Endodermal cell (in vitro differentiated cells): ENCODE data around the gene SLC22A14. TPM values are rescaled to one million over a fixed set of nuclear protein-coding genes. Genes with fewer than 3 reads are reported as not detected.

ENCODE experiments used
- DNase-seq: peaks from one replicate; pipeline ENCODE4 v3.0.0-alpha.2; 2017
- H3K27ac ChIP-seq: 2 replicates; pipeline ENCODE4 v1.5.1; 2013; ENCODE audit warnings: mild to moderate bottlenecking, low read depth, low read length, moderate library complexity
- H3K27me3 ChIP-seq: 2 replicates; pipeline ENCODE4 v1.6.1; 2013; ENCODE audit warnings: mild to moderate bottlenecking, low read length, moderate library complexity; ENCODE audit not compliant: insufficient read depth, control insufficient read depth, poor library complexity, severe bottlenecking
- H3K36me3 ChIP-seq: 2 replicates; pipeline ENCODE4 v1.7.0; 2013; ENCODE audit warnings: mild to moderate bottlenecking, low read length, moderate library complexity; ENCODE audit not compliant: control insufficient read depth, insufficient read depth
- H3K4me1 ChIP-seq: one replicate; pipeline ENCODE4 v1.7.0; 2013; ENCODE audit warnings: low read length; ENCODE audit not compliant: control insufficient read depth, insufficient read depth
- H3K4me3 ChIP-seq: 2 replicates; pipeline ENCODE4 v1.5.1; 2013; ENCODE audit warnings: mild to moderate bottlenecking, low read length, moderate library complexity
- H3K9ac ChIP-seq: 2 replicates; pipeline ENCODE4 v1.6.1; 2013; ENCODE audit warnings: mild to moderate bottlenecking, low read length, moderate library complexity; ENCODE audit not compliant: poor library complexity, severe bottlenecking; ENCODE audit errors: extremely low read depth
- H3K9me3 ChIP-seq: 2 replicates; pipeline ENCODE4 v1.6.1; 2013; ENCODE audit warnings: mild to moderate bottlenecking, low read length, moderate library complexity; ENCODE audit not compliant: control insufficient read depth
- H3K27ac Mint-ChIP-seq: 2 replicates; pipeline ENCODE4 v1.8.0; 2020; ENCODE audit warnings: mixed read lengths
- H3K27me3 Mint-ChIP-seq: 2 replicates; pipeline ENCODE4 v1.8.0; 2021; ENCODE audit warnings: mild to moderate bottlenecking, mixed read lengths; ENCODE audit not compliant: insufficient read depth
- H3K36me3 Mint-ChIP-seq: 2 replicates; pipeline ENCODE4 v1.8.0; 2020; ENCODE audit warnings: low read depth, mixed read lengths
- H3K4me1 Mint-ChIP-seq: 2 replicates; pipeline ENCODE4 v1.8.0; 2020; ENCODE audit warnings: mixed read lengths
- H3K4me3 Mint-ChIP-seq: 2 replicates; pipeline ENCODE4 v1.8.0; 2020; ENCODE audit warnings: mild to moderate bottlenecking, moderate library complexity, mixed read lengths
- H3K9me3 Mint-ChIP-seq: 2 replicates; pipeline ENCODE4 v1.8.0; 2020; ENCODE audit warnings: mild to moderate bottlenecking, mixed read lengths
- WGBS, 2 experiments: methylation state at CpG; one replicate each; pipeline versions ENCODE4 v1.1.5 to v1.1.7; 2013; ENCODE audit warnings: missing lambda C conversion rate in 2 of 2, mixed read lengths in 1 of 2; ENCODE audit not compliant: insufficient coverage in 1 of 2, insufficient read length in 1 of 2; 5-methylcytosine and 5-hydroxymethylcytosine counted together
- total RNA-seq, 2 donors: library from RNA; stranded (reverse); fragmentation: NEBNext Ultra II Directional in 1 of 2; extraction: Animal tissue kit (Norgen Biotek cat#: 25700) in 1 of 2; gene quantifications; 2 replicates in 1 of 2; 3 replicates in 1 of 2; pipeline ENCODE4 v1.2.1, GENCODE V29; 2021
- TF ChIP-seq, protein P1 (sequence below): fragments of 200-600 bp; sonication (generic); conservative IDR thresholded peaks from 2 replicates; pipeline ENCODE4 v1.5.0; 2021; ENCODE audit warnings: antibody characterized with exemption, mild to moderate bottlenecking

The SLC22A14 gene
- total RNA-seq, 2 donors from 2014 or later, result 0.20 TPM; not detected in 1

DNA sequence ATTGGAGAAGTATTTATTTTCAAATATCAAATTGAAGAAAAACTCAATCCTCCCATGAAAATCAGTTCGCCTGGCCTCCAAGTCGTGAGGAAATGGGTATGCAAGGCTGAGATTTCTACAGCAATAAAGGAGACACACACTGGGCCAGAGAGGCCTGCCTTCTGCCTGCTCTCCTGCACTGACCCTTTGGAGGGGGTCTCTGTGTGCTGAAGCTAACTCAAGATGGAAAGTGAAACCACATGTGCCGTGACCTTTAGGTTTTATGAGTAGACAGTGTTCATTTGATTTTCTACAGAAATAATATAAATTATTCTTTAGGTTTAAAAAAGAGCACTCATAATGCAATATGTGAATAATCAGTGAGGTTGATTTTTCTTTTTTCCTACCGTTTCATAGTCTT lies 28.4 kb upstream of the SLC22A14 start:
- no peak for DNase-seq
- H3K4me3 ChIP-seq, result no peak overlapping the region
- H3K36me3 Mint-ChIP-seq, result peaks cover 33% of the 10 kb centered on the region
- H3K27me3 Mint-ChIP-seq, result no peaks in the 10 kb centered on the region
- TF ChIP-seq, protein P1, sequence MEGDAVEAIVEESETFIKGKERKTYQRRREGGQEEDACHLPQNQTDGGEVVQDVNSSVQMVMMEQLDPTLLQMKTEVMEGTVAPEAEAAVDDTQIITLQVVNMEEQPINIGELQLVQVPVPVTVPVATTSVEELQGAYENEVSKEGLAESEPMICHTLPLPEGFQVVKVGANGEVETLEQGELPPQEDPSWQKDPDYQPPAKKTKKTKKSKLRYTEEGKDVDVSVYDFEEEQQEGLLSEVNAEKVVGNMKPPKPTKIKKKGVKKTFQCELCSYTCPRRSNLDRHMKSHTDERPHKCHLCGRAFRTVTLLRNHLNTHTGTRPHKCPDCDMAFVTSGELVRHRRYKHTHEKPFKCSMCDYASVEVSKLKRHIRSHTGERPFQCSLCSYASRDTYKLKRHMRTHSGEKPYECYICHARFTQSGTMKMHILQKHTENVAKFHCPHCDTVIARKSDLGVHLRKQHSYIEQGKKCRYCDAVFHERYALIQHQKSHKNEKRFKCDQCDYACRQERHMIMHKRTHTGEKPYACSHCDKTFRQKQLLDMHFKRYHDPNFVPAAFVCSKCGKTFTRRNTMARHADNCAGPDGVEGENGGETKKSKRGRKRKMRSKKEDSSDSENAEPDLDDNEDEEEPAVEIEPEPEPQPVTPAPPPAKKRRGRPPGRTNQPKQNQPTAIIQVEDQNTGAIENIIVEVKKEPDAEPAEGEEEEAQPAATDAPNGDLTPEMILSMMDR, result no peak
- H3K4me1 Mint-ChIP-seq, result peaks cover 14% of the 10 kb centered on the region
- H3K27ac ChIP-seq, result no peak overlapping the region
- no peaks in the 10 kb centered on the region for H3K9me3 ChIP-seq
- H3K4me1 ChIP-seq, result no peaks in the 10 kb centered on the region
- H3K27ac Mint-ChIP-seq, result no peak overlapping the region
- WGBS, 2 experiments, result 95 to 100% methylated on average over 1 to 4 of the region's 4 CpGs
- no peaks in the 10 kb centered on the region for H3K9me3 Mint-ChIP-seq
- no peaks in the 10 kb centered on the region for H3K27me3 ChIP-seq
- no peak overlapping the region for H3K9ac ChIP-seq
- H3K36me3 ChIP-seq, result peaks cover 78% of the 10 kb centered on the region
- no peak overlapping the region for H3K4me3 Mint-ChIP-seq

- WGBS, 2 experiments, result 93 to 95% methylated on average over 2 of the region's 2 CpGs
- H3K27me3 ChIP-seq, result no peaks in the 10 kb centered on the region
These were observed 27.2 kb upstream of the SLC22A14 start for GRCh38 chr3:38254872-38255271.

GRCh38 chr3:38255627-38256026 lies 26.5 kb upstream of the SLC22A14 start:
- H3K4me3 Mint-ChIP-seq, result no peak overlapping the region
- no peak overlapping the region for H3K9ac ChIP-seq
- 89 to 100% methylated on average over 1 of the region's 1 CpG for WGBS, 2 experiments
- H3K27ac Mint-ChIP-seq, result no peak overlapping the region
- H3K27ac ChIP-seq, result no peak overlapping the region
- no peaks in the 10 kb centered on the region for H3K27me3 Mint-ChIP-seq
- no peaks in the 10 kb centered on the region for H3K4me1 ChIP-seq
- H3K4me3 ChIP-seq, result no peak overlapping the region
- no peaks in the 10 kb centered on the region for H3K9me3 Mint-ChIP-seq
- H3K36me3 Mint-ChIP-seq, result peaks cover 24% of the 10 kb centered on the region
- peaks cover 63% of the 10 kb centered on the region for H3K36me3 ChIP-seq
- H3K4me1 Mint-ChIP-seq, result peaks cover 14% of the 10 kb centered on the region
- no peaks in the 10 kb centered on the region for H3K9me3 ChIP-seq
- no peak for DNase-seq
- H3K27me3 ChIP-seq, result no peaks in the 10 kb centered on the region
- TF ChIP-seq, protein P1, result no peak

More at GRCh38 chr3:38254872-38255271, 27.2 kb upstream of the SLC22A14 start:
- H3K4me1 ChIP-seq, result no peaks in the 10 kb centered on the region
- no peak overlapping the region for H3K27ac ChIP-seq
- DNase-seq, result no peak
- H3K36me3 ChIP-seq, result peaks cover 66% of the 10 kb centered on the region
- Mint-ChIP-seq H3K36me3 (peaks cover 24% of the 10 kb centered on the region), H3K9me3 (no peaks in the 10 kb centered on the region), H3K4me3 (no peak overlapping the region), H3K4me1 (peaks cover 14% of the 10 kb centered on the region), H3K27me3 (no peaks in the 10 kb centered on the region), H3K27ac (no peak overlapping the region)
- no peaks in the 10 kb centered on the region for H3K9me3 ChIP-seq
- TF ChIP-seq, protein P1, result no peak
- no peak overlapping the region for H3K4me3 ChIP-seq
- no peak overlapping the region for H3K9ac ChIP-seq
